Gastrocnemius medialis (tissue), 4 donors: ENCODE data around the gene DKK2. TPM values are rescaled to one million over a fixed set of nuclear protein-coding genes. Genes with fewer than 3 reads are reported as not detected.

ENCODE experiments used
- ATAC-seq, 2 donors: fragments of 150-250 bp; one replicate each; pipeline ENCODE4 v1.9.1; 2016
- DNase-seq, 2 donors: peaks; one replicate each; pipeline ENCODE4 v3.0.0-alpha.2; 2019
- H3K27ac ChIP-seq, 4 donors: fragments of 200-600 bp; sonication (generic); 1 replicate in 1 of 4; 2 replicates in 3 of 4; pipeline ENCODE4 v1.5.1; 2016 to 2018; ENCODE audit warnings: mild to moderate bottlenecking in 2 of 4, moderate library complexity in 1 of 4
- H3K27me3 ChIP-seq, 3 donors: fragments of 200-600 bp; sonication (generic) in 2 of 3; 1 replicate in 1 of 3; 2 replicates in 2 of 3; pipeline versions ENCODE4 v1.5.1 to v1.6.0; 2016 to 2019; ENCODE audit warnings: mild to moderate bottlenecking in 1 of 3, moderate library complexity in 1 of 3
- H3K36me3 ChIP-seq, 2 donors: fragments of 200-600 bp; sonication (generic) in 1 of 2; one replicate each; pipeline ENCODE4 v1.5.1; 2017 to 2018
- H3K4me1 ChIP-seq, 2 donors: fragments of 200-600 bp; sonication (generic) in 1 of 2; one replicate each; pipeline ENCODE4 v1.5.1; 2016 to 2017; ENCODE audit warnings: mild to moderate bottlenecking in 2 of 2
- H3K4me3 ChIP-seq, 4 donors: fragments of 200-600 bp; sonication (generic) in 3 of 4; 1 replicate in 1 of 4; 2 replicates in 3 of 4; pipeline ENCODE4 v1.5.1; 2016 to 2019; ENCODE audit warnings: mild to moderate bottlenecking in 2 of 4
- H3K9me3 ChIP-seq, 3 donors: fragments of 200-600 bp; sonication (generic) in 2 of 3; 1 replicate in 1 of 3; 2 replicates in 2 of 3; pipeline ENCODE4 v1.5.1; 2016 to 2019
- POLR2A ChIP-seq, 2 donors: fragments of 450-650 bp; IDR thresholded peaks; one replicate each; pipeline ENCODE4 v1.6.1; 2017; ENCODE audit warnings: antibody characterized with exemption in 2 of 2, mild to moderate bottlenecking in 2 of 2, moderate library complexity in 2 of 2
- in situ Hi-C, 4 donors: fragments of 200-750 bp; cut with MboI; loops; one replicate each; pipeline versions ENCODE4 v1.15.0 to v1.8.0; 2017; ENCODE audit warnings: low sequenced_read_pairs in 4 of 4
- intact Hi-C: fragments of 100-400 bp; cut with DNase I; formaldehyde crosslinking; loops from one replicate; pipeline ENCODE4 v1.15.1; 2023; ENCODE audit warnings: low total_unique reads
- total RNA-seq, 4 donors: library from RNA; depleted of rRNA; stranded (reverse); fragments of >200 nt; gene quantifications; one replicate each; pipeline versions ENCODE4 v1.1.0 to v1.2.3, GENCODE V29; 2016
- TF ChIP-seq, protein P1 (sequence below), 5 experiments: fragments of 450-650 bp in 3 of 5; fragments of 200-600 bp in 2 of 5; sonication (generic) in 2 of 5; IDR thresholded peaks in 4 of 5; conservative IDR thresholded peaks in 1 of 5; 1 replicate in 4 of 5; 2 replicates in 1 of 5; pipeline ENCODE4 v1.5.1; 2016 to 2019; ENCODE audit warnings: antibody characterized with exemption in 5 of 5, mild to moderate bottlenecking in 3 of 5, moderate library complexity in 3 of 5

DKK2 gene
- total RNA-seq, 4 donors from 2014 or later = 0.52 to 1.2 (median 0.64) TPM; not detected in 1

DNA sequence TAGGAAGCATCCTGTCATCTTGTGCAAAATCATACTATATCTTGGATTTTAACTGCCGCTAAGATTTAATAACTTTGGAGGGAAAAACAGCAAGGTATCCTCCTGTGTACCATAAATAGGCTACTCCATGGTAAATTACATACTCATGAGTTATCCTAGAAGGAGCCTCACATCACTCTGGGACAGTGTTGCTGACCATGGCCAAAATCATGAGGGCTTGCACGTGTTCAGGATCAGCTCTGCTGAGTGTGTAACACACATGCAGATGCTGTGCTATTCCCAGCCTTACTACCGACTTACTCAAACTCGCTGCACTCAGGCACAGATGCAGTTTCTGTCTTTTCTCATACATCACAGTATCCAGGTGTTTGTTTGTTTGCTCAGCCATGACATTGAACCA, 56.6 kb downstream of the DKK2 start:
- TF ChIP-seq, protein P1, sequence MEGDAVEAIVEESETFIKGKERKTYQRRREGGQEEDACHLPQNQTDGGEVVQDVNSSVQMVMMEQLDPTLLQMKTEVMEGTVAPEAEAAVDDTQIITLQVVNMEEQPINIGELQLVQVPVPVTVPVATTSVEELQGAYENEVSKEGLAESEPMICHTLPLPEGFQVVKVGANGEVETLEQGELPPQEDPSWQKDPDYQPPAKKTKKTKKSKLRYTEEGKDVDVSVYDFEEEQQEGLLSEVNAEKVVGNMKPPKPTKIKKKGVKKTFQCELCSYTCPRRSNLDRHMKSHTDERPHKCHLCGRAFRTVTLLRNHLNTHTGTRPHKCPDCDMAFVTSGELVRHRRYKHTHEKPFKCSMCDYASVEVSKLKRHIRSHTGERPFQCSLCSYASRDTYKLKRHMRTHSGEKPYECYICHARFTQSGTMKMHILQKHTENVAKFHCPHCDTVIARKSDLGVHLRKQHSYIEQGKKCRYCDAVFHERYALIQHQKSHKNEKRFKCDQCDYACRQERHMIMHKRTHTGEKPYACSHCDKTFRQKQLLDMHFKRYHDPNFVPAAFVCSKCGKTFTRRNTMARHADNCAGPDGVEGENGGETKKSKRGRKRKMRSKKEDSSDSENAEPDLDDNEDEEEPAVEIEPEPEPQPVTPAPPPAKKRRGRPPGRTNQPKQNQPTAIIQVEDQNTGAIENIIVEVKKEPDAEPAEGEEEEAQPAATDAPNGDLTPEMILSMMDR (IDR thresholded peaks at IDR 0.05 in 4 of 5, conservative IDR thresholded peaks at IDR 0.05 in 1 of 5) = no peak
- TF ChIP-seq POLR2A (IDR thresholded peaks at IDR 0.05) = no peak
- H3K36me3 ChIP-seq = no peaks in the 10 kb centered on the region
- H3K27ac ChIP-seq = no peak overlapping the region
- H3K4me1 ChIP-seq = no peaks in the 10 kb centered on the region
- intact Hi-C loops = no loop called here
- DNase-seq (no peak), ATAC-seq (no peak)
- H3K4me3 ChIP-seq = no peak overlapping the region
- H3K27me3 ChIP-seq = no peaks in the 10 kb centered on the region
- in situ Hi-C loops = no loop called here
- no peaks in the 10 kb centered on the region for H3K9me3 ChIP-seq

DNA sequence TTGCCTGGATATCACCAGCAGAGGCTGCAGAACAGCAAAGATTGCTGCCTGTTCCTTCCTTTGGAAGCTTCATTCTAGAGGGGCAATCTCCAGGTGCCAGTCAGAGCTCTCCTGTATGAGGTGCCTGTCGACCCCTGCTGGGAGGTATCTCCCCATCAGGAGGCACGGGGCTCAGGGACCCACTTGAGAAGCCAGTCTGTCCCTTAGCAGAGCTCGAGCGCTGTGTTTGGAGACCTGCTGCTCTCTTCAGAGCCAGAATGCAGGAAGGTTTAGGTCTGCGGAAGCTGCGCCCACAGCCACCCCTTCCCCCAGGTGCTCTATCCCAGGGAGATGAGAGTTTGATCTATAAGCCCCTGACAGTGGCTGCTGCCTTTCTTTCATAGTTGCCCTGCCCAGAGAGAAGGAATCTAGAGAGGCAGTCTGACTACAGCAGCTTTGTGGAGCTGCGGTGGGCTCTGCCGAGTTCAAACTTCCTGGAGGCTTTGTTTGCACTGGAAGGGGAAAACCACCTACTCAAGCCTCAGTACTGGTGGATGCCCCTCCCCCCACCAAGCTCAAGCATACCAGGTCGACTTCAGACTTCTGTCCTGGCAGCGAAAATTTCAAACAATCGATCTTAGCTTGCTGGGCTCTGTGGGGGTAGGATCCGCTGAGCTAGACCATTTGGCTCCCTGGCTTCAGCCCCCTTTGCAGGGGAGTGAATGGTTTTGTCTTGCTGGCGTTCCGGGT, 57.9 kb downstream of the DKK2 start:
- TF ChIP-seq, protein P1 (IDR thresholded peaks at IDR 0.05 in 4 of 5, conservative IDR thresholded peaks at IDR 0.05 in 1 of 5) = no peak
- no peak for TF ChIP-seq POLR2A (IDR thresholded peaks at IDR 0.05)
- H3K4me1 ChIP-seq = no peaks in the 10 kb centered on the region
- no peak for DNase-seq
- H3K27ac ChIP-seq = no peak overlapping the region
- H3K4me3 ChIP-seq = no peak overlapping the region
- ATAC-seq = no peak
- intact Hi-C loops (no loop called here), in situ Hi-C loops (no loop called here)
- H3K36me3 ChIP-seq = no peaks in the 10 kb centered on the region
- H3K9me3 ChIP-seq = no peaks in the 10 kb centered on the region
- H3K27me3 ChIP-seq = no peaks in the 10 kb centered on the region

DNA sequence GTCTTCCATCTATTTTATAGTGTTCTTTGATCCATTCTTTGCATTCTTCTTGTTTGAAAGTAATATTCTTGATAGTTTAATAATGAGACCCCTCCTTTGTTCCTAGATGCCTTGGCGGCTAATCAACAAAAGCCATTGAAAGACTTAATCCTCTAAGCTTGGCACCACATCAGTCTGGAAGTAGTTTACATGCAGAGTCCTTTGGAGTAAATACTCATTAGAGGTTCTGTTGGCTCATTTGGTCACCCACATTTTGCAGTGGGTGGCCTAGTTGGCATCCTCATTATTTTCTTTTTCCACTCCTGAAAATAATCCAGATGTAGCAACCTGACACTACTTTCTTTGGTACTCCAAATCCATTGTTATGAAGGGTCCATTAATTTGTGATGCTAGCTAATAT, 64.5 kb downstream of the DKK2 start:
- DNase-seq (no peak), ATAC-seq (no peak)
- Histone ChIP-seq H3K4me3 (no peak overlapping the region), H3K27me3 (no peaks in the 10 kb centered on the region), H3K9me3 (no peaks in the 10 kb centered on the region), H3K27ac (no peak overlapping the region), H3K36me3 (no peaks in the 10 kb centered on the region), H3K4me1 (no peaks in the 10 kb centered on the region)
- no peak for TF ChIP-seq POLR2A (IDR thresholded peaks at IDR 0.05)
- TF ChIP-seq, protein P1 (IDR thresholded peaks at IDR 0.05 in 4 of 5, conservative IDR thresholded peaks at IDR 0.05 in 1 of 5) = no peak
- intact Hi-C loops = no loop called here
- in situ Hi-C loops = no loop called here

DNA sequence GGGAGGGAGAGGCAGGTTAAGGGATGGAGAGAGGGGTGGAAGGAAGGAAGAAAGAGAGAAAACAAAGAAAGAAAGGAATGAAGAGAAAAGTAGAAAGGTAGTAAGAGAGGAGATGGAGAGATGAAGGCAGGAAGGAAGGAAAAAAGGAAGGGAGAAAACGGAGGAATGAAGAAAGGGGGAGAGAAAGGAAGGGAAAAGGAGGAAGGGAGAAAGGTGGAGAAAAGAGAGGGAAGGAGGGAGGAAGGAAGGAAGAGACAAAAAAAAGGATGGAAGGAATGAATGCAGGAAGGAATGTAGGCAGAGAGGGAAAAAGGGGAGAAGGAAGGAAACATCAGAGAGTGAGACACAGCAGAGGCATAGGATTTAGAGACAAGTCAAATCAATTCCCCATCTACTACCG, 68.2 kb downstream of the DKK2 start:
- in situ Hi-C loops (no loop called here), intact Hi-C loops (no loop called here)
- Histone ChIP-seq H3K36me3 (no peaks in the 10 kb centered on the region), H3K9me3 (no peaks in the 10 kb centered on the region), H3K4me1 (no peaks in the 10 kb centered on the region), H3K4me3 (no peak overlapping the region), H3K27ac (no peak overlapping the region), H3K27me3 (no peaks in the 10 kb centered on the region)
- ATAC-seq (no peak), DNase-seq (no peak)
- TF ChIP-seq POLR2A (IDR thresholded peaks at IDR 0.05) = no peak
- TF ChIP-seq, protein P1 (IDR thresholded peaks at IDR 0.05 in 4 of 5, conservative IDR thresholded peaks at IDR 0.05 in 1 of 5) = no peak
